GM12878 (cell line): ENCODE measurements around the gene MCM6. TPM values are rescaled to one million over a fixed set of nuclear protein-coding genes. Genes with fewer than 3 reads are reported as not detected.

ENCODE experiments used
- ATAC-seq: fragments of 200-7000 bp; cut with Tn5 transposase; 3 replicates; pipeline ENCODE4 v1.9.1; 2020; ENCODE audit warnings: mild to moderate bottlenecking, moderate library complexity
- BruUV-seq: library from RNA; stranded (reverse); fragments of 400-500 nt; replicated peaks from 2 replicates; lab custom pipeline; 2021; lab: Mats Ljungman, UMichigan
- CTCF ChIA-PET: fragments of 300-600 bp; sonication (Branson Sonifier 250); formaldehyde crosslinking; extraction: SDS; loops from one replicate; lab custom pipeline; 2021; ENCODE audit warnings: inconsistent platforms; lab: Yijun Ruan, JAX
- POLR2A ChIA-PET: fragments of 350-600 bp; formaldehyde crosslinking; extraction: SDS; loops from one replicate; lab custom pipeline; 2021; ENCODE audit warnings: inconsistent platforms; lab: Charles Lee
- RAD21 ChIA-PET: fragments of 300-600 bp; sonication (Branson Sonifier 250); formaldehyde crosslinking; loops from one replicate; lab custom pipeline; 2023; ENCODE audit warnings: antibody characterized with exemption; ENCODE audit not compliant: unreplicated experiment; lab: Charles Lee
- SMC1A ChIA-PET: fragments of 300-600 bp; sonication (Branson Sonifier 250); formaldehyde crosslinking; loops from one replicate; lab custom pipeline; 2023; ENCODE audit not compliant: unreplicated experiment, uncharacterized antibody; lab: Charles Lee
- DNase-seq: peaks from one replicate; pipeline ENCODE4 v3.0.0-alpha.2; 2011; ENCODE audit warnings: low read depth, low spot score
- FAIRE-seq: peaks from 3 replicates; lab custom pipeline; 2011; peaks lifted over from hg19 to GRCh38; lab: Jason Lieb, UNC
- H2AFZ ChIP-seq: 2 replicates; pipeline ENCODE4 v1.6.0; 2011; ENCODE audit warnings: low read depth, low read length, control low read depth; ENCODE audit not compliant: control insufficient read depth
- H3K27ac ChIP-seq: 2 replicates; pipeline ENCODE4 v1.5.1; 2011; ENCODE audit warnings: control low read depth; ENCODE audit not compliant: control insufficient read depth, insufficient read depth
- H3K27me3 ChIP-seq, 2 experiments: replicated peaks in 1 of 2; 2 replicates each; pipeline versions ENCODE4 v1.6.0 to v1.6.1; 2011; ENCODE audit warnings: low read length in 1 of 2; ENCODE audit not compliant: control insufficient read depth in 2 of 2, insufficient read depth in 2 of 2
- H3K36me3 ChIP-seq, 2 experiments: 2 replicates each; pipeline ENCODE4 v1.5.1; 2011; ENCODE audit warnings: low read length in 1 of 2; ENCODE audit not compliant: control insufficient read depth in 2 of 2, insufficient read depth in 2 of 2
- H3K4me1 ChIP-seq: 2 replicates; pipeline ENCODE4 v1.6.1; 2011; ENCODE audit warnings: mild to moderate bottlenecking, low read length, moderate library complexity, mixed read lengths; ENCODE audit not compliant: control insufficient read depth, insufficient read depth
- H3K4me2 ChIP-seq: 2 replicates; pipeline ENCODE4 v1.6.0; 2011; ENCODE audit warnings: control low read depth; ENCODE audit not compliant: control insufficient read depth, insufficient read depth
- H3K4me3 ChIP-seq: fragments of 200-600 bp; sonication (generic); 2 replicates; pipeline ENCODE4 v1.5.1; 2016
- H3K79me2 ChIP-seq: 2 replicates; pipeline ENCODE4 v1.6.0; 2011; ENCODE audit warnings: low read length; ENCODE audit not compliant: control insufficient read depth, insufficient read depth
- H3K9ac ChIP-seq: 2 replicates; pipeline ENCODE4 v1.8.0; 2011; ENCODE audit warnings: low read length, control low read depth, mixed read lengths; ENCODE audit not compliant: control insufficient read depth, insufficient read depth
- H3K9me3 ChIP-seq: replicated peaks from 3 replicates; pipeline ENCODE4 v1.5.1; 2011; ENCODE audit warnings: mild to moderate bottlenecking, low read length; ENCODE audit not compliant: control insufficient read depth, insufficient read depth
- H4K20me1 ChIP-seq: 2 replicates; pipeline ENCODE4 v1.6.0; 2011; ENCODE audit not compliant: control insufficient read depth, insufficient read depth
- ATF7 ChIP-seq: fragments of 450-650 bp; IDR thresholded peaks from 2 replicates; pipeline ENCODE4 v1.6.1; 2016; ENCODE audit warnings: low read depth, mild to moderate bottlenecking
- CBX3 ChIP-seq: fragments of 200-600 bp; sonication (generic); IDR thresholded peaks from 2 replicates; pipeline ENCODE4 v1.6.1; 2016; ENCODE audit warnings: low read depth, borderline replicate concordance
- DPF2 ChIP-seq: fragments of 450-650 bp; IDR thresholded peaks from 2 replicates; pipeline ENCODE4 v1.6.1; 2017; ENCODE audit warnings: mild to moderate bottlenecking
- EP300 ChIP-seq, 2 experiments: fragments of 150-350 bp in 1 of 2; IDR thresholded peaks; 2 replicates each; pipeline ENCODE4 v1.6.1; 2011 to 2012; ENCODE audit warnings: low read depth in 2 of 2, low read length in 2 of 2, borderline replicate concordance in 1 of 2, improper control_type of control experiment in 1 of 2, inconsistent platforms in 1 of 2; ENCODE audit not compliant: control insufficient read depth in 1 of 2
- HCFC1 ChIP-seq: fragments of 150-350 bp; IDR thresholded peaks from 2 replicates; pipeline ENCODE4 v1.6.1; 2014; ENCODE audit warnings: low read length
- MEF2A ChIP-seq: IDR thresholded peaks from 2 replicates; pipeline ENCODE4 v1.6.1; 2011; ENCODE audit warnings: low read depth, mild to moderate bottlenecking, low read length, moderate library complexity; ENCODE audit not compliant: insufficient read depth
- MEF2B ChIP-seq: fragments of 450-650 bp; IDR thresholded peaks from 2 replicates; pipeline ENCODE4 v1.6.1; 2018; ENCODE audit warnings: mild to moderate bottlenecking, moderate library complexity; ENCODE audit not compliant: partially characterized antibody, poor library complexity, severe bottlenecking
- PAX5 ChIP-seq: IDR thresholded peaks from 2 replicates; pipeline ENCODE4 v1.6.1; 2011; ENCODE audit warnings: low read depth, low read length, borderline replicate concordance
- WGBS: methylation state at CpG from one replicate; pipeline ENCODE4 v1.1.6; 2016; ENCODE audit warnings: low lambda C conversion rate; ENCODE audit not compliant: insufficient replicate concordance, insufficient coverage; ENCODE audit errors: missing lambda C conversion rate; 5-methylcytosine and 5-hydroxymethylcytosine counted together
- in situ Hi-C: fragments of 300-500 bp; cut with MboI; formaldehyde crosslinking; loops from 9 replicates; pipeline ENCODE4 v1.14.3; 2018; ENCODE audit warnings: mixed read lengths
- intact Hi-C: fragments of 100-400 bp; cut with micrococcal nuclease; formaldehyde crosslinking; loops from one replicate; pipeline ENCODE4 v1.14.2; 2022; ENCODE audit not compliant: unreplicated experiment
- polyA plus RNA-seq, 11 experiments: library from polyadenylated mRNA; depleted of rRNA in 4 of 11; unstranded in 6 of 11; stranded (reverse) in 5 of 11; fragments of >200 nt; fragmentation: Nextera tagmentation in 4 of 11; fragmentation: Illumina TruSeq in 1 of 11; extraction: Ambion mirVana in 4 of 11; extraction: Trizol in 1 of 11; gene quantifications; 1 replicate in 1 of 11; 2 replicates in 10 of 11; pipeline versions ENCODE4 v1.2.1 to v1.2.3, GENCODE V29; 2011 to 2016; ENCODE audit warnings: inconsistent platforms in 2 of 11, missing spikeins in 2 of 11, low read depth in 1 of 11
- total RNA-seq, 4 experiments: library from RNA; depleted of rRNA in 3 of 4; stranded (reverse); fragments of >200 nt in 3 of 4; fragmentation: Illumina TruSeq in 1 of 4; extraction: Trizol in 1 of 4; gene quantifications; 2 replicates each; pipeline versions ENCODE4 v1.2.1 to v1.2.3, GENCODE V29; 2013 to 2021
- TF ChIP-seq, protein P1 (sequence below): fragments of 450-650 bp; IDR thresholded peaks from 2 replicates; pipeline ENCODE4 v1.6.1; 2017; ENCODE audit warnings: antibody characterized with exemption, mild to moderate bottlenecking, moderate library complexity
- TF ChIP-seq, protein P2 (sequence below): fragments of 150-350 bp; IDR thresholded peaks from 2 replicates; pipeline ENCODE4 v1.6.1; 2016; ENCODE audit warnings: low read depth, low read length

The MCM6 gene
- total and polyA plus RNA-seq, 10 of the 15 experiments (the other 5 are each of a cell fraction or from before 2014, with no cell fraction given), result 37.4 to 118 (median 82.2) TPM

DNA sequence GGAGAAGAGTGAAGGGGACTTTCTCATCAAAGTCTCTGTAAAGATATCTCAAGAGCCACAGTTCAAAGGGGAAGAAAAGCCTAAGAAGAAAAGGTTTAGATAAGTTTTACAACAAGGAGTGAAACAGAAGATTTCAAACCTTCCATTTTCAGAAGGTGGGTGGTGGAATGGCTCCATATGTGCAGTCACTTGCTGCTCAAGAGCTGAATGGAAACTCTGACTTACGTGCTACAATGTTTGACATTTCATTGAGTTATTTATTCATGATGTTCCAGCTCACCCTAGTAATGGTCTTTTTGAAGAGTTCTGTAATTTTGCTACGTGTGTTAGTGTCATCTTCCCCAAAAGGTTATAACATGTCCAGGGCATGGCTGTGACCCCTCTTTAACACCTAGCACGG is 61.0 kb downstream of the MCM6 start:
- FAIRE-seq, result peak; percentile 57

GRCh38 chr2:135812907-135813511 is 63.2 kb downstream of the MCM6 start:
- H3K36me3 ChIP-seq, result no peaks in the 10 kb centered on the region
- ATAC-seq, result no peak
- FAIRE-seq, result peak; percentile 13
- H4K20me1 ChIP-seq, result no peaks in the 10 kb centered on the region
- H3K27me3 ChIP-seq, result no peaks in the 10 kb centered on the region
- 68% methylated on average over 2 of the region's 2 CpGs for WGBS
- H3K9me3 ChIP-seq, result no peaks in the 10 kb centered on the region; the same call in 2 of the 3 replicates
- ChIA-PET CTCF (interaction anchor here (2.9 kb wide), 1 partner anchor 16 kb away, joined by 19 read pairs; no protein-coding TSS in a partner anchor), SMC1A (interaction anchor here (1.1 to 1.2 kb wide), 2 partner anchors 8 to 572 kb away, joined by 3 read pairs; no protein-coding TSS in a partner anchor), POLR2A (no interaction called here), RAD21 (no interaction called here)
- no peaks in the 10 kb centered on the region for H3K79me2 ChIP-seq
- H3K9ac ChIP-seq, result no peak overlapping the region
- in situ Hi-C loops (no loop called here), intact Hi-C loops (no loop called here)
- H3K4me2 ChIP-seq, result no peak overlapping the region
- no TSS peak for BruUV-seq
- no peak overlapping the region for H3K27ac ChIP-seq
- H2AFZ ChIP-seq, result no peak overlapping the region
- no peak for DNase-seq
- H3K4me3 ChIP-seq, result no peak overlapping the region
- H3K4me1 ChIP-seq, result no peaks in the 10 kb centered on the region
- TF ChIP-seq DPF2 (no peak), HCFC1 (no peak), EP300 (IDR thresholded peaks at IDR 0.05; ENCODE audit: borderline replicate concordance in 1 of 2, control insufficient read depth in 1 of 2, low read depth in 2 of 2, low read length in 2 of 2) (no peak), PAX5 (no peak), MEF2A (no peak), CBX3 (no peak)
- TF ChIP-seq, protein P1, sequence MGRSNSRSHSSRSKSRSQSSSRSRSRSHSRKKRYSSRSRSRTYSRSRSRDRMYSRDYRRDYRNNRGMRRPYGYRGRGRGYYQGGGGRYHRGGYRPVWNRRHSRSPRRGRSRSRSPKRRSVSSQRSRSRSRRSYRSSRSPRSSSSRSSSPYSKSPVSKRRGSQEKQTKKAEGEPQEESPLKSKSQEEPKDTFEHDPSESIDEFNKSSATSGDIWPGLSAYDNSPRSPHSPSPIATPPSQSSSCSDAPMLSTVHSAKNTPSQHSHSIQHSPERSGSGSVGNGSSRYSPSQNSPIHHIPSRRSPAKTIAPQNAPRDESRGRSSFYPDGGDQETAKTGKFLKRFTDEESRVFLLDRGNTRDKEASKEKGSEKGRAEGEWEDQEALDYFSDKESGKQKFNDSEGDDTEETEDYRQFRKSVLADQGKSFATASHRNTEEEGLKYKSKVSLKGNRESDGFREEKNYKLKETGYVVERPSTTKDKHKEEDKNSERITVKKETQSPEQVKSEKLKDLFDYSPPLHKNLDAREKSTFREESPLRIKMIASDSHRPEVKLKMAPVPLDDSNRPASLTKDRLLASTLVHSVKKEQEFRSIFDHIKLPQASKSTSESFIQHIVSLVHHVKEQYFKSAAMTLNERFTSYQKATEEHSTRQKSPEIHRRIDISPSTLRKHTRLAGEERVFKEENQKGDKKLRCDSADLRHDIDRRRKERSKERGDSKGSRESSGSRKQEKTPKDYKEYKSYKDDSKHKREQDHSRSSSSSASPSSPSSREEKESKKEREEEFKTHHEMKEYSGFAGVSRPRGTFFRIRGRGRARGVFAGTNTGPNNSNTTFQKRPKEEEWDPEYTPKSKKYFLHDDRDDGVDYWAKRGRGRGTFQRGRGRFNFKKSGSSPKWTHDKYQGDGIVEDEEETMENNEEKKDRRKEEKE, result no peak
- TF ChIP-seq, protein P2, sequence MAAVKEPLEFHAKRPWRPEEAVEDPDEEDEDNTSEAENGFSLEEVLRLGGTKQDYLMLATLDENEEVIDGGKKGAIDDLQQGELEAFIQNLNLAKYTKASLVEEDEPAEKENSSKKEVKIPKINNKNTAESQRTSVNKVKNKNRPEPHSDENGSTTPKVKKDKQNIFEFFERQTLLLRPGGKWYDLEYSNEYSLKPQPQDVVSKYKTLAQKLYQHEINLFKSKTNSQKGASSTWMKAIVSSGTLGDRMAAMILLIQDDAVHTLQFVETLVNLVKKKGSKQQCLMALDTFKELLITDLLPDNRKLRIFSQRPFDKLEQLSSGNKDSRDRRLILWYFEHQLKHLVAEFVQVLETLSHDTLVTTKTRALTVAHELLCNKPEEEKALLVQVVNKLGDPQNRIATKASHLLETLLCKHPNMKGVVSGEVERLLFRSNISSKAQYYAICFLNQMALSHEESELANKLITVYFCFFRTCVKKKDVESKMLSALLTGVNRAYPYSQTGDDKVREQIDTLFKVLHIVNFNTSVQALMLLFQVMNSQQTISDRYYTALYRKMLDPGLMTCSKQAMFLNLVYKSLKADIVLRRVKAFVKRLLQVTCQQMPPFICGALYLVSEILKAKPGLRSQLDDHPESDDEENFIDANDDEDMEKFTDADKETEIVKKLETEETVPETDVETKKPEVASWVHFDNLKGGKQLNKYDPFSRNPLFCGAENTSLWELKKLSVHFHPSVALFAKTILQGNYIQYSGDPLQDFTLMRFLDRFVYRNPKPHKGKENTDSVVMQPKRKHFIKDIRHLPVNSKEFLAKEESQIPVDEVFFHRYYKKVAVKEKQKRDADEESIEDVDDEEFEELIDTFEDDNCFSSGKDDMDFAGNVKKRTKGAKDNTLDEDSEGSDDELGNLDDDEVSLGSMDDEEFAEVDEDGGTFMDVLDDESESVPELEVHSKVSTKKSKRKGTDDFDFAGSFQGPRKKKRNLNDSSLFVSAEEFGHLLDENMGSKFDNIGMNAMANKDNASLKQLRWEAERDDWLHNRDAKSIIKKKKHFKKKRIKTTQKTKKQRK, result no peak

More for the DNA sequence above, 61.0 kb downstream of the MCM6 start:
- POLR2A ChIA-PET, result no interaction called here
- CTCF ChIA-PET, result interaction anchor here (1.0 to 2.9 kb wide), 4 partner anchors 18 to 569 kb away, joined by 3 to 19 read pairs (median 3); no protein-coding TSS in a partner anchor
- SMC1A ChIA-PET, result interaction anchor here (1.5 kb wide), 1 partner anchor 10 kb away, joined by 5 read pairs; no protein-coding TSS in a partner anchor
- intact Hi-C loops (no loop called here), in situ Hi-C loops (no loop called here)
- RAD21 ChIA-PET, result interaction anchor here (1.0 kb wide), 1 partner anchor 244 kb away, joined by 3 read pairs; no protein-coding TSS in a partner anchor
- ATAC-seq (no peak), DNase-seq (no peak)
- H3K27me3 ChIP-seq, result no peaks in the 10 kb centered on the region
- H3K9me3 ChIP-seq, result peaks cover 2% of the 10 kb centered on the region; the same call in 2 of the 3 replicates
- no peak overlapping the region for H2AFZ ChIP-seq
- H3K27ac ChIP-seq, result no peak overlapping the region
- no peaks in the 10 kb centered on the region for H3K36me3 ChIP-seq
- H3K4me3 ChIP-seq, result no peak overlapping the region
- TF ChIP-seq MEF2B (no peak), ATF7 (peak; percentile 36; the same call in 1 of the 2 replicates)
- H4K20me1 ChIP-seq, result no peaks in the 10 kb centered on the region
- BruUV-seq, result no TSS peak
- peaks cover 19% of the 10 kb centered on the region for H3K4me1 ChIP-seq
- H3K79me2 ChIP-seq, result no peaks in the 10 kb centered on the region
- no peak overlapping the region for H3K4me2 ChIP-seq
- no peak overlapping the region for H3K9ac ChIP-seq
- whole genome bisulfite sequencing, result 24% methylated on average over 3 of the region's 3 CpGs
